ENCODE measurements around the gene INTS14. TPM values are rescaled to one million over a fixed set of nuclear protein-coding genes. Genes with fewer than 3 reads are reported as not detected.

INTS14 gene
- total and polyA plus RNA-seq, 2 of the 8 experiments (the other 6 are each of a cell fraction or from before 2014, with no cell fraction given), result 33.1 to 33.7 TPM

GRCh38 chr15:65620833-65621232 is 9.9 kb upstream of the INTS14 start:
- TF ChIP-seq RAD21 (IDR thresholded peaks at IDR 0.05 in 1 of 2, conservative IDR thresholded peaks at IDR 0.05 in 1 of 2; ENCODE audit: low read depth in 2 of 2, low read length in 2 of 2), result peak in 1 of 2 experiments; percentile 16; a peak in 1 of 4 replicates
- TF ChIP-seq KDM1A (IDR thresholded peaks at IDR 0.05; ENCODE audit: borderline replicate concordance, low read length), result no peak
- no peak for TF ChIP-seq TAF7 (optimal IDR thresholded peaks at IDR 0.05; ENCODE audit: borderline replicate concordance, low read depth, low read length)
- no peak for TF ChIP-seq ATF3 (IDR thresholded peaks at IDR 0.05; ENCODE audit: insufficient read depth, low read depth, low read length)
- Histone ChIP-seq H4K8ac (ENCODE audit: extremely low read depth, insufficient read depth, low read length) (no peak overlapping the region), H2AK5ac (ENCODE audit: low read depth, low read length) (no peak overlapping the region), H3K79me2 (ENCODE audit: control insufficient read depth in 1 of 2, insufficient read depth in 2 of 2, low read length in 2 of 2) (no peaks in the 10 kb centered on the region), H3K36me3 (ENCODE audit: control insufficient read depth in 2 of 4, insufficient read depth in 4 of 4, low read length in 3 of 4) (no peaks in the 10 kb centered on the region), H2BK5ac (ENCODE audit: low read depth, low read length) (no peak overlapping the region), H3K27ac (ENCODE audit: low read depth, low read length) (no peak overlapping the region), H3K14ac (ENCODE audit: insufficient read length) (no peak overlapping the region), H2AFZ (ENCODE audit: low read length) (no peak overlapping the region), H3K4me2 (ENCODE audit: insufficient read depth in 1 of 2, low read depth in 2 of 2, low read length in 2 of 2) (no peak overlapping the region), H3K27me3 (replicated peaks in 1 of 4; ENCODE audit: control insufficient read depth in 3 of 4, extremely low read depth in 1 of 4, insufficient read depth in 3 of 4, low read length in 3 of 4) (no peaks in the 10 kb centered on the region), H3K56ac (replicated peaks; ENCODE audit: insufficient read length, low read depth, low read length) (no peak overlapping the region), H3K4me3 (ENCODE audit: extremely low read depth in 1 of 4, insufficient read depth in 2 of 4, low read depth in 3 of 4, low read length in 4 of 4) (no peak overlapping the region), H3K4me1 (replicated peaks in 1 of 4; ENCODE audit: control insufficient read depth in 3 of 4, insufficient read depth in 4 of 4, low read length in 3 of 4) (peaks cover 0 to 4% (median 2%) of the 10 kb centered on the region in 4 experiments; a peak in 3 of 7 replicates), H3K9me3 (ENCODE audit: insufficient read depth in 2 of 2, low read depth in 1 of 2, low read length in 1 of 2) (no peaks in the 10 kb centered on the region), H2BK15ac (ENCODE audit: low read length) (no peak overlapping the region), H2BK12ac (ENCODE audit: low read depth, low read length) (no peak overlapping the region), H3K9ac (replicated peaks in 1 of 4; ENCODE audit: extremely low read depth in 1 of 4, low read depth in 3 of 4, low read length in 3 of 4) (no peak overlapping the region), H2BK120ac (replicated peaks; ENCODE audit: low read depth, low read length) (no peak overlapping the region), H2BK20ac (ENCODE audit: low read length) (no peak overlapping the region), H4K20me1 (replicated peaks in 1 of 2; ENCODE audit: control insufficient read depth in 1 of 2, insufficient read depth in 2 of 2, low read length in 2 of 2) (no peaks in the 10 kb centered on the region), H4K5ac (ENCODE audit: insufficient read length, low read depth, low read length) (no peak overlapping the region), H3K79me1 (ENCODE audit: low read depth, low read length) (no peaks in the 10 kb centered on the region), H3K23me2 (ENCODE audit: low read depth, low read length) (no peaks in the 10 kb centered on the region), H3K23ac (ENCODE audit: insufficient read length) (no peak overlapping the region), H4K91ac (replicated peaks; ENCODE audit: insufficient read length, low read length) (no peak overlapping the region), H3K18ac (ENCODE audit: extremely low read depth, low read length) (no peak overlapping the region), H3K4ac (replicated peaks; ENCODE audit: insufficient read length, low read depth, low read length) (no peak overlapping the region)
- DNase-seq (ENCODE audit: low read depth in 1 of 2, low spot score in 2 of 2), result no peak
- FAIRE-seq, result no peak
- POLR2A ChIA-PET (ENCODE audit: partially characterized antibody), result interaction anchor here (3.2 kb wide), 1 partner anchor 9 kb away, joined by 25 read pairs; the partner anchor contains the start of gene INTS14
- CTCF ChIA-PET (ENCODE audit: partially characterized antibody), result interaction anchor here (1.7 kb wide), 2 partner anchors 18 to 25 kb away, joined by 5 to 7 read pairs; no protein-coding TSS in a partner anchor
- WGBS, 2 experiments (ENCODE audit: extremely low coverage in 1 of 2, insufficient coverage in 1 of 2, insufficient read length in 1 of 2, insufficient replicate concordance in 2 of 2, low coverage in 1 of 2, low lambda C conversion rate in 2 of 2, missing lambda C conversion rate in 1 of 2), result 90% methylated on average over 2 of the region's 2 CpGs; no CpG with 5 or more reads in 1 of the 2 experiments
